HepG2 (cell line): Measurements from ENCODE around the gene INF2. TPM values are rescaled to one million over a fixed set of nuclear protein-coding genes. Genes with fewer than 3 reads are reported as not detected.

ENCODE experiments used
- E2F2 ChIP-seq: sonication (generic); formaldehyde crosslinking; IDR thresholded peaks from 2 replicates; pipeline ENCODE4 v1.4.0; 2020; ENCODE audit warnings: missing genetic modification reagents, borderline replicate concordance
- FOXK2 ChIP-seq: fragments of 450-650 bp; IDR thresholded peaks from 2 replicates; pipeline ENCODE4 v1.6.1; 2016
- HINFP ChIP-seq: sonication (generic); formaldehyde crosslinking; IDR thresholded peaks from 2 replicates; pipeline ENCODE4 v1.4.0; 2020; ENCODE audit warnings: low read depth, mild to moderate bottlenecking, missing genetic modification reagents
- IRX3 ChIP-seq: sonication (generic); formaldehyde crosslinking; IDR thresholded peaks from 2 replicates; pipeline ENCODE4 v1.8.1; 2023; ENCODE audit warnings: mild to moderate bottlenecking, low read depth, missing genetic modification reagents, borderline replicate concordance
- JUND ChIP-seq: sonication (generic); formaldehyde crosslinking; IDR thresholded peaks from 2 replicates; pipeline ENCODE4 v1.8.0; 2022; ENCODE audit warnings: mild to moderate bottlenecking, missing genetic modification reagents
- KLF13 ChIP-seq: sonication (generic); formaldehyde crosslinking; IDR thresholded peaks from 2 replicates; pipeline ENCODE4 v1.4.0; 2020; ENCODE audit warnings: mild to moderate bottlenecking, missing genetic modification reagents
- KMT2A ChIP-seq: sonication (generic); formaldehyde crosslinking; IDR thresholded peaks from 2 replicates; pipeline ENCODE4 v1.4.0; 2020; ENCODE audit warnings: missing genetic modification reagents
- MTA3 ChIP-seq: sonication (generic); formaldehyde crosslinking; IDR thresholded peaks from 2 replicates; pipeline ENCODE4 v1.4.0; 2020; ENCODE audit warnings: missing genetic modification reagents
- NFE2L2 ChIP-seq: fragments of 150-350 bp; IDR thresholded peaks from 2 replicates; pipeline ENCODE4 v1.6.1; 2014; ENCODE audit warnings: low read length
- NONO ChIP-seq, 2 experiments: fragments of 450-650 bp in 1 of 2; sonication (generic) in 1 of 2; formaldehyde crosslinking in 1 of 2; IDR thresholded peaks in 1 of 2; conservative IDR thresholded peaks in 1 of 2; 2 replicates each; pipeline versions ENCODE4 v1.6.1 to v1.8.0; 2017 to 2022; ENCODE audit warnings: mild to moderate bottlenecking in 1 of 2, missing genetic modification reagents in 1 of 2, moderate library complexity in 1 of 2
- NR2F1 ChIP-seq, 2 experiments: fragments of 450-650 bp in 1 of 2; formaldehyde crosslinking in 1 of 2; IDR thresholded peaks; 2 replicates each; pipeline versions ENCODE4 v1.5.0 to v1.6.1; 2016 to 2020; ENCODE audit warnings: mild to moderate bottlenecking in 1 of 2, missing compliant biosample characterization in 1 of 2, missing genetic modification reagents in 1 of 2, moderate library complexity in 1 of 2
- PHF5A ChIP-seq: IDR thresholded peaks from one replicate; pipeline ENCODE4 v1.6.1; 2018; ENCODE audit warnings: low read depth, missing genetic modification reagents; ENCODE audit not compliant: unreplicated experiment
- RAD51 ChIP-seq: fragments of 450-650 bp; IDR thresholded peaks from 2 replicates; pipeline ENCODE4 v1.6.1; 2016; ENCODE audit warnings: borderline replicate concordance
- SAFB2 ChIP-seq: sonication (generic); formaldehyde crosslinking; IDR thresholded peaks from 2 replicates; pipeline ENCODE4 v1.5.1; 2020; ENCODE audit warnings: missing genetic modification reagents, low read depth, mild to moderate bottlenecking, borderline replicate concordance
- SMARCC2 ChIP-seq: fragments of 450-650 bp; IDR thresholded peaks from 2 replicates; pipeline ENCODE4 v1.6.1; 2017; ENCODE audit warnings: antibody characterized with exemption, mild to moderate bottlenecking
- TBX3 ChIP-seq: fragments of 450-650 bp; IDR thresholded peaks from 2 replicates; pipeline ENCODE4 v1.6.1; 2017; ENCODE audit warnings: antibody characterized with exemption, mild to moderate bottlenecking, inconsistent platforms, borderline replicate concordance
- ZKSCAN5 ChIP-seq: sonication (generic); formaldehyde crosslinking; IDR thresholded peaks from 2 replicates; pipeline ENCODE4 v1.5.1; 2020; ENCODE audit warnings: mild to moderate bottlenecking, missing genetic modification reagents
- ZNF10 ChIP-seq: sonication (generic); formaldehyde crosslinking; IDR thresholded peaks from 2 replicates; pipeline ENCODE4 v1.4.0; 2020; ENCODE audit warnings: mild to moderate bottlenecking, low read depth, missing genetic modification reagents, borderline replicate concordance
- ZNF331 ChIP-seq: sonication (generic); formaldehyde crosslinking; IDR thresholded peaks from 2 replicates; pipeline ENCODE4 v1.4.0; 2020; ENCODE audit warnings: missing genetic modification reagents
- ZNF446 ChIP-seq: sonication (generic); formaldehyde crosslinking; IDR thresholded peaks from 2 replicates; pipeline ENCODE4 v1.5.0; 2020; ENCODE audit warnings: mild to moderate bottlenecking, missing genetic modification reagents
- ZNF766 ChIP-seq: sonication (generic); formaldehyde crosslinking; IDR thresholded peaks from 2 replicates; pipeline ENCODE4 v1.5.0; 2020; ENCODE audit warnings: missing genetic modification reagents, borderline replicate concordance
- polyA plus RNA-seq, 8 experiments: library from polyadenylated mRNA; depleted of rRNA in 3 of 8; stranded (reverse) in 7 of 8; unstranded in 1 of 8; fragments of >200 nt; fragmentation: Illumina TruSeq in 4 of 8; extraction: Trizol in 4 of 8; gene quantifications; 2 replicates each; pipeline versions ENCODE4 v1.2.1 to v1.2.3, GENCODE V29; 2011 to 2016; ENCODE audit warnings: low read depth in 4 of 8, missing spikeins in 1 of 8, mixed read lengths in 1 of 8; ENCODE audit not compliant: insufficient read depth in 1 of 8
- total RNA-seq, 5 experiments: library from RNA; depleted of rRNA; stranded (reverse); fragments of >200 nt; fragmentation: Illumina TruSeq; extraction: Trizol; gene quantifications; 2 replicates each; pipeline ENCODE4 v1.2.3, GENCODE V29; 2016; ENCODE audit warnings: low read depth in 1 of 5

The INF2 gene
- total and polyA plus RNA-seq, 2 of the 13 experiments (the other 11 are each of a cell fraction or from before 2014, with no cell fraction given), result 16.4 to 26.4 TPM

- TF ChIP-seq PHF5A (CRISPR knock-in tag) (peak; percentile 52), IRX3 (no peak), KMT2A (CRISPR knock-in tag) (peak; percentile 52; the same call in 1 of the 2 replicates), RAD51 (no peak), ZNF446 (CRISPR knock-in tag) (no peak), MTA3 (CRISPR knock-in tag) (no peak), NFE2L2 (no peak), E2F2 (CRISPR knock-in tag) (no peak), TBX3 (0 out of 2 replicates have a peak, but pooled peaks have one; percentile 27), ZNF766 (CRISPR knock-in tag) (no peak), NR2F1 (CRISPR knock-in tag; IDR thresholded peaks at IDR 0.05) (0 out of 4 replicates have a peak, but pooled peaks of 1 of the 2 experiments have one; percentile 30), ZNF10 (no peak), KLF13 (CRISPR knock-in tag) (no peak), ZKSCAN5 (CRISPR knock-in tag) (0 out of 2 replicates have a peak, but pooled peaks have one; percentile 46), SMARCC2 (no peak), HINFP (0 out of 2 replicates have a peak, but pooled peaks have one; percentile 39), JUND (CRISPR knock-in tag) (peak; percentile 79), SAFB2 (no peak), NONO (IDR thresholded peaks at IDR 0.05) (no peak), NONO (CRISPR knock-in tag; conservative IDR thresholded peaks at IDR 0.05) (peak; percentile 86), FOXK2 (no peak), ZNF331 (CRISPR knock-in tag) (peak; percentile 43; the same call in 1 of the 2 replicates)
- TF ChIP-seq, all 625 proteins: peak for 163
These were observed 59.8 kb downstream of the INF2 start (continued) for GRCh38 chr14:104749111-104749649.
